C1 segment of cervical spinal cord (tissue), 14 donors: ENCODE data around the gene OPRL1.

Experiments used
- DNase-seq, 14 donors: peaks; one replicate each; lab custom pipeline; 2025; lab: John Stamatoyannopoulos, UW

Gene OPRL1

DNA sequence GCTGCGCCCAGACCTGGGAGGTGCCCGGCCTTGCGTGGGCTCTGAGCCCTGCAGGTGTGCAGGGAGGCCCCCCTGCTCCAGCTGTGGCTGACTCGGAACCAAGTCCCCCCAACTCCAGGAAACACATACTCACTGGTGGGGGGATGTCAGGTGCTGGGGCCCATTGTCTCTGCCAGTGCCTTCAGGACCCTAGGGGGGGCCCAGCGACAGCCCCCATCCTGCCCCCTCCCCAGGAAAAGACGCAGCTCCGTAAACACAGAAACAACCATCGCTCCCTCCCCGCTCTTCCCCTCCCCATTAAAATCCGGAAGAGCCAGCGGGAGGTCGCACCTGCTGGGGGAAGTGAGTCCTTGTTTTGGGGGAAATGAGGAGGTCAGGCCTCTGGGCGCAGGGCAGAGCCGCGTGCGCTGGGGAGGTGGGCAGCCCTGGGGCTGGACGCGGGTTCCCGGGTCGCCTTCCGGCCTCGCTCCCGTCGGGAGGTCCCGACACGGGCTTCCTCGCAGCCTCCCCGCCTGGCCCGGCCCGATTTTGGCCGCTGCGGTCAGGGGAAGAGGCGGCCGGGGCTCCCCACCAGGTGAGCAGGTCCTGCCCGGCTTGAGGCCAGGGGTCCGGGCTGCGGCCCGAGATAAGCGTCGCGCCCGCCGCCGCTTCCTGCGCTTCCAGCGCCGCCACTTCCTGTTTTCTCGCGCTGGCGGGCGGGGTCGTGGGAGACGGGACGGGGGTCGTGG lies 37.7 kb upstream of the OPRL1 start:
- no peak for DNase-seq

DNA sequence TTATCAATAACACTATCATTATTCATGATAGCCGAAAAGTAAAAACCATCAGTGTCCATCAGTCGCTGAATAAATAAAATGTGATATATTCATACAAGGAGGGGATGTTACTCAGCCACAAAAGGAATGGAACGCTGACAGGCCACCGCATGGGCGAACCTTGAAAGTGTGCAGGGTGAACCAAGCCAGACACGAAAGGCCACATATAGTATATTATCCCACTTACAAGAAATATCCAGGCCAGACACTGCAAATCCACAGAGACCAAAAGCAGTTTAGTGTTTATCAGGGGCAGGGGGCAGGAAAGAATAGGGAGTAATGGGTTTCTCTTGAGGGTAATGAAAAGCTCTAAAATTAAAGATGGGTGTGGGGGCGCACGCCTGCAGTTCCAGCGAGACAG lies 36.1 kb upstream of the OPRL1 start:
- no peak for DNase-seq

DNA sequence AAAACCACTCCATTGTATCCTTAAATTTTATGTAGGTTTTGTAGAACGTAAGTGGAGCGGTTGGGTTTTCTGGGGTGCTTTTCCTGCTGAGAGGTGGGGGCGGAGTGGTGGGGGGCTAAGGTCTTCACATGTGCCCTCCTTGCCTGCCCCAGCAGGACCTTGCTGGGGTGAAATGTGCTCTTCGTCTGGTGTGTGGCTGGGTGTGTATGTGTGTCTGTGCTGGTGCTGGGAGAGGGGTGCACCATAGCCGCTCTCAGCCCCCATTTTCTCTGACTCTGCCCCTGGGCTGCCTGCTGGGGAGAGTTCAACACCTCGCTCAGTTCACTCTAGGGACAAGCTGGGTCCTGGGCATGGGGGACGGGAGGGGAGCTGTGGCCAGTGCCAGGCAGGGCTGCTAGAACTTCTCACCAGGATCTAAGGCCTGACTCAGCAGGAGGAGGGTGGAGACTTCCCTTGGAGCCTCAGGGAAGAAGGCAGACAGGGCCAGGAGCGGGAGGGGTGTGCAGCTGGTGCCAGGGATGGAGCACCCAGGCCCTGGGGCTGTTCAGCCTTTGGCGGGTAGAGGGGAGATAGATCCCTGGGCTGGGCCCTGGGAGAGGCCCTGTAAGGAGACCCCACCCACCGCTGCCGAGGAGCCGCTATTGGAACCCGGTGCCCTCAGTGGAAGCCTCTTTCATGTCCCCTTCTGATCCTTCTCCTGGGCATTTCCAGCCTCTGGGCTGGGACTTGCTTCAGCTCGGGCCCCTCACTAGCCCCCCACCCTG lies 35.2 kb upstream of the OPRL1 start:
- DNase-seq: no peak

DNA sequence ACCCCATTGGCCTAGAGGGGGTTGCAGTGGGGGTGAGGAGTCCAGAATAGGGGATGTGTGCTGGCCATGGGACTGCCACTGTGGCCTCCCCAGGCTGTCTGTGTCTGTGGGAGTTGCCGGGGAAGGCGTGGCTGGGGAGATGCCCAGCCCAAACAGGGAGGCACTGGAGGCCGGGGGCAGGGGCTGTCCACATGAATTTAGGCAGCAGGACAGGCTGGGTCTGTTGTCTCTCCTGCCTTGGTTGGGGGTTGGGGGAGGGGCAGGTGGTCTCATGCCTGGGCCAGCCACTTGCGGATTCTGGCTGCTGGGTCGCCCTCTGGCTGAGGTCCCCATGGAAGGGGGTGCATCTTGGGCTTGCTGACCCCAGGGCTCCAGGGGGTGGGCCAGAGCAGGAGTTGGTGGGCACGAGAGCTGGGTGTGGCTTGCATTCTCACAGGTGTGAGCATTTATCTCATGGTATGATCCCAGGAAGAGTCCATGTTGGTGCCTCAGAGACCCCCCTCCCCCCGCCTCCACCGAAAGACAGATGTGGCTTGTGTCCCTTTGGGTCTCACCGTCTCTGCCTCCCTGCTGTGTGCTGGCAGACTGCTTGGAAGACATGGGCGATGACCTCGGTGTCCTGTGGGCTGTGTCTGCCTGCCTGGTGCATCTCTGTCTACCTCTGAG lies 34.4 kb upstream of the OPRL1 start:
- DNase-seq: no peak

DNA sequence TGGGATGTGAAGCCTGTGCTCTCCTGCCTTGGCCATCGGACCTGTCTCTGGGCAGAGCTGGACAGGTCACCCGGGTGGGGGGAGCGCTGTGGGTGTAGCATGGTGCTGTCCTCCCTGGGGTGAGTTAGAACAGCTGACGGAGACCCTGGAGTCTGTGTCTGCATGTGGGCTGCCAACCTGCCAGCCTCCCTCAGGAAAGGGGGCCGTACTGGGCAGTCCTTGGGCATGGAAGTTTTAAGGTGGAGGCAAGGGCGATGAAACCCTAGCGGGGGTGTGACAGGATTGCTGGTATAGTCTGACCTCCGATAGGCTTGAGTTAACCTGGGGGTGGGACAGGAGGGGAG lies 32.9 kb upstream of the OPRL1 start:
- no peak for DNase-seq

DNA sequence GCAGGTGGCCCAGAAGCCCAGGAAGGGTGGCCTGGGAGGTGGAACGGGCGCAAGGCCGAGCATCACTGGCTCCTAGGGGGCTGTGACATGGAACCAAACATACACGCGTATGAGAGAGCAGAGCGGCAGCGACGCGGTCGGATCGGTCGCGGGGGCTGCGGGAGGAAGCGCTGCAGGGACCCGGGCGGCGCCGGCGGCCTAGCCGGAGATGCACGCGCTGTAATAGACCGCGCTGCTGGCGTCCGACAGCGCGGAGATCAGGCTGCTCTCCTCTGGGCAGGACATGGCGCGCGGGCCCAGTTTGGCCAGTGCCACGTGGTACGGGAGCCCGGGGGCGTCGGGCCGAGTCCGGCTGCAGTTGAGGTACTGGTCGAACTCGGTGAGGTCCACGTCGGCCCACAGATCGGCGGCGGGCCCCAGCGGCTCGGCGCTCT lies 31.9 kb upstream of the OPRL1 start:
- no peak for DNase-seq

DNA sequence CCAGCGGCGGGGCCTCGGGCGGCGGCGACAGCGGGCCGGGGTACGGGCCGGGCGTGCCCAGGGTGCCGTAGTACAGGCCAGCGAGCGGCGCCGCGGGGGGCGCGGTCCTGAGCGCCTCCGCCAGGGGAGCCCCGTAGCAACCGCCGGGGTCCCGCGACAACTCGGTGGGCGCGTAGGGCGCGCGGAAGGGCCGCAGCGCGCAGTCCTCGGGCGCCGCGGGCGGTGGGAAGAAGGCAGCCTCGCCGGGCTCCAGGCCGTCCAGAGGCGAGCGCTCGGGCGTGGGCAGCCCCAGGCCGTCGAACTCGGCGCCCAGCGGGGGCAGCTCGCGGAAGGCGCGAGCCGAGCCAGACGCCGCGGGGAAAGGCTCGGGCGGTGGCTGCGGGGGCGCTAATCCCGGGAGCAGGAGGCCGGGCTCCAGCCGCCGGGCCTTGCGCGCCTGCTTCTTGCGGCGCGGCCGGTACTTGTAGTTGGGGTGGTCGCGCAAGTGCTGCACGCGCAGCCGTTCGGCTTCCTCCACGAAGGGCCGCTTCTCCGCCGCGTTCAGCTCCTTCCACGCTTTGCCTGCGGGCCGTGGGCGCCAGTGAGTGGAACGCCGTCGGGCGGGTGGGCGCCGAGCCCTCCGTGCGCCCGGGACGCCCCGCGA lies 31.4 kb upstream of the OPRL1 start:
- no peak for DNase-seq

DNA sequence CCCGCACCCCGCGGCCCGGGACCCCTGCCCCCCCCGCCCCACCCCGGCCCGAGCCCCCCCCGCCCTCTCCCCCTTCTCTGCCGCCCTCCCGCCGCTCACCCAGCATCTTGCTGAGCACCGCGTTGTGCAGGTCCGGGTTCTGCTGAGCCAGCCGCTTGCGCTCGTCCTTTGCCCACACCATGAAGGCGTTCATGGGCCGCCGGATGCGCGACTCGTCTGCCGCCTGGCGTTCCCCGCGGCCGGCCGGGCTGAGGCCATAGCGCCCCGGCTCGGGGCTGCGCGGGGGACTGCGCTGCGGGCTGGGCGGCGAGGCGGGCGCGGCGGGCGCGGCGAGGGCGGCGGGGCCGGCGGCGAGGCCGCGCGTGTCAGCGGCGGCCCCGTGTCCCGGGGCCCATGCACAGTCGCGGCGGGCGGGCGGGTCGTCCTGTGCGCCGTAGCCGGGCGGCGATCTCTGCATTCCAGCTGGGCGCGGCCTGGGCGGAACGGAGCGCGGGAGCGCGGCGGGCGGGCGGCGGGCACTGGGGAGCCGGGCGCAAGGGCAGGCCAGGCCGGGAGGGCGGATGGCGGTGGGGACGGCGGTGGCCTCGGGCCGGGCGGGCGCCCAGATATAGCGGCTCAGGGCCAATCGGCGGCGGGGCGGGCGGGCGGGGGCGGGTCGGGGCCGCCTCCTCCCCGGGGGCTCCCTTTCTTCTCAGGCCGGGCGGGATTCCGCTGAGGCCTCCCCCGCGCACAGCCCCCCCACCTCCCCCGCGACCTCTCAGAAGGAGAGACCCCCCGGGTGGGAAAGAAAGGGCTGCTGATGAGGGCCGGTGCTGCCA lies 30.6 kb upstream of the OPRL1 start, which contains the start of gene SOX18:
Gene SOX18, minus strand, starts transcription at position 580 of the 818 bp plus-strand sequence. Its CDS starts 123 bp downstream, at position 457.
- DNase-seq: no peak

DNA sequence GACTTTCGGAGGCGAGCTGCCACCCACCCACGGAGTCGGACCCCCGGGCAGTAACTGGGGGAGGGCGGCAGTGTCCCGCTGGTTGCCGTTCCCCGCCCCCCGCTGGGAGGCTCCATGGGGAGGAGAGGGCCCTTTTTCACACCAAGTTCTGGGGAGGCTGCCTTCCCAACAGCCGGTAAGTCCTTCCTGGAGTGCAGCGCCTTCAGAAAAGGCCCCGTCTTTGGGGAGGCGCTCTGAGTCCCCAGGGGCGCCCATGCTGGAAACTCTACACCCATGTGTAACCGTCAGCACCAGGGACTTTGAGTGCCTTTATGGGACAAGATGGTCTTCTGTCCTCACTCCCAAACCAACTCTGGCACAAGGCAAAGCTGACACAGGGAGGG lies 30.0 kb upstream of the OPRL1 start:
- DNase-seq: no peak

DNA sequence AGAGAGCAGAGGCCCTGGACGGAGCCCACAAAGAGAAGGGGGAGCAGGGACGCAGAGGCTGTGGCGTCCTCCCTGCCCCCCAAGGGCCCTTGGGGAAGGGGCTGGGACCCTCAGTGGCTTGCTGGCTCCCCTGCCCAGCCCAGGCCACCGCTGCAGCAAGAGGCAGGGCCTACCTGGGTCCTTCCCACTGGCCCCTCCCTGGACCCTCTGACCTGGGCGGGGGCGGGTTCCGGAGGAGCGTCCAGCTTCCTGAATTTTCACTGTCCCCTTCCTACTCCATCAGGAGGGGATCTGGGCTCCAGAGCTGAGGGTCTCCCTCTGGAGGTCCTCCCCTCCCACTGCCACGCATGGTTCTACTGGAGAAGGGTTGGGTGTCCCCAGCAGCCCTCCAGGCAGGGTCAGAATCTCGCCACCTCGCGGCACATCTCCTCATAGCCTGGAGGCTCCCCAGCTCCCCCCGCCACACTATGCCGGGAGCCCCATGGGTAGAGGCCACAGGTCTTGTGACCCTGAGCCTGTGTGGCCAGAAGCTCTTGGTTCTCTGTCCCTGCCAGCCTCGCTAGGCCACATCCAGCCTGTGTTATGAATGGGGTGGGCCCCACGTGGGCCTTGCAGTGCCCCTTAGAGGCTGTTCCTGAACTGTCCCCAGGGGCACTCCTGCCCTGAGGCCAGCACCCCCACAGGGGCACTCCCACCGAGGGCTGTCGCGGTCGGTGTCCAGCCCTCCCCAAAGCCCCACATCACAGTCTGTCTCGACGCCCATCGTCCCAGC lies 29.4 kb upstream of the OPRL1 start:
- DNase-seq: no peak

DNA sequence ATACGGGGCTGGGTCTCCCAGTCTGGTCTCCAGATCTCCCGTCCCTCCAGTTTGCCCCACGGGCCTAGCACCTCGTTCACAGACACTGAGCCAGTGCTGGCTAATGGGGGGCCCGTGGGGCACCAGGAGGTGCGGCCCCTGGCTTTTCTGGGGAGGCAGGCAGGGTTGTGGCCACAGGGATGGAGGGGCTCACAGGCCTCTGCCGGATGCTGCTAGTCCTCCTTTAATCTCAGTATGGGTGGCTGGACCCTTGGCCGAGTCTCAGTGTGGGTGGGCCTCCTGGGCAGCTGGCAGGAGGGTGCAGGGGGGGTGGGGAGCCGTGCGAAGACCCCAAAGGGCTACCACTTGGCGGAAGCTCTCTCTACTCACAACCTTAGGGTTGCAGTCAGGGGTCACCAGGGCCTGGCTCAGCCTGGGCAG lies 28.8 kb upstream of the OPRL1 start:
- no peak for DNase-seq

DNA sequence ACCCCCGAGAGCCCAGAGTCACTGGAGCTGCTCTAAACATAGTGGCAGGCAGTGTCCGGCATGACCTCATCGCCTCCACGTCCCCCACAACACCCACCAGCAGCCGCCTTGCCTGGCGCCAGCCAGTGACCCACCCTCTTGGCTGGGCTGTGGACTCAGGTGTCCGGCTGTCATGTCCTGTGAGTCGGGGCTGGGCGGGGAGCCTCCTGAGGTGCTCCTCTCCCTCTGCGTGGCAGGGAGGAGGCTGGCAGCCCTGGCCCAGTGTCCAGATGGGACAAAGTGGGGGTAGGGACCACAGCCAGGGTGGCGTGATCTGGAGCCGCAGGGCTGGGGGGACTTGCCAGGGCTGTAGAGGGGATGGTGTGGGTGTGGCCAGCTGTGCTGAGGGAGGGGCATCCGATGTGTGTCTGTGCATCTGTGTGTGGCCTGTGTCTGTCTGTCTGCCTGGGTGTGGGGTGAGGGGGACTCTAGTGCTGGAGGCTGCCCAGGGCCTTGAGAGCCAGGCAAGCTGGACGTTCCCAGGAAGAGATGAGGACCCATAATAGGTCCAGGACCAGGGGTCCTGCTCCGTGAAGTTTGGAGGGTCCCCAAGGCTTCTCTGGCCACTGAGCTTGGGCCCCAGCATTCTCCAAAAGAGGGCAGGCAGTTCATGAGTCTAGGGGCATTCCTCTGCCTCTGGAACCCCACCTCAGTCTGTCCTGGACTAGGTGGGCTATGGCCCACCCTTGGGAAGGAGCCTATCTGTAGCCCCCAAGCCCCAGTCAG lies 28.1 kb upstream of the OPRL1 start:
- DNase-seq: peak in 1 of 14 donors; percentile 56

DNA sequence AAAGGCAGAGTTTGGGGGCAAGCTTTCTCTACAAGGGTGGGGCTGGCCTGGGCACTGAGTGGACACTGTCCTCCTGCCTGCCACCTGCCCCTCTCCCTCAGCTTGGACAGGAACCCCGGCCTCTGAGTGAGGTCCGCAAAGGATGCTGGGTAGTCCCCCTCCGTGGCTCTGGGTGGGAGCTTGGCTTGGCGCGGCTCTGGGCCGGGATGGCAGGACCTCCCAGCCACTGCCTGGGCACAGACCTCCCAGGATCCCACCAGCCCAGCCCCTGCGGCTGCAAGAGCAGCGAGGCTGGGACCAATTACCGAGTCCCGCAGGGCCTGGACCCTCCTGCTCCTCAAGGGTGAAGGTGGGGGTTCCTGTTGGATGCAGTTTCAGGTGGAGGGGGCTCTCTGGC lies 27.6 kb upstream of the OPRL1 start:
- no peak for DNase-seq

DNA sequence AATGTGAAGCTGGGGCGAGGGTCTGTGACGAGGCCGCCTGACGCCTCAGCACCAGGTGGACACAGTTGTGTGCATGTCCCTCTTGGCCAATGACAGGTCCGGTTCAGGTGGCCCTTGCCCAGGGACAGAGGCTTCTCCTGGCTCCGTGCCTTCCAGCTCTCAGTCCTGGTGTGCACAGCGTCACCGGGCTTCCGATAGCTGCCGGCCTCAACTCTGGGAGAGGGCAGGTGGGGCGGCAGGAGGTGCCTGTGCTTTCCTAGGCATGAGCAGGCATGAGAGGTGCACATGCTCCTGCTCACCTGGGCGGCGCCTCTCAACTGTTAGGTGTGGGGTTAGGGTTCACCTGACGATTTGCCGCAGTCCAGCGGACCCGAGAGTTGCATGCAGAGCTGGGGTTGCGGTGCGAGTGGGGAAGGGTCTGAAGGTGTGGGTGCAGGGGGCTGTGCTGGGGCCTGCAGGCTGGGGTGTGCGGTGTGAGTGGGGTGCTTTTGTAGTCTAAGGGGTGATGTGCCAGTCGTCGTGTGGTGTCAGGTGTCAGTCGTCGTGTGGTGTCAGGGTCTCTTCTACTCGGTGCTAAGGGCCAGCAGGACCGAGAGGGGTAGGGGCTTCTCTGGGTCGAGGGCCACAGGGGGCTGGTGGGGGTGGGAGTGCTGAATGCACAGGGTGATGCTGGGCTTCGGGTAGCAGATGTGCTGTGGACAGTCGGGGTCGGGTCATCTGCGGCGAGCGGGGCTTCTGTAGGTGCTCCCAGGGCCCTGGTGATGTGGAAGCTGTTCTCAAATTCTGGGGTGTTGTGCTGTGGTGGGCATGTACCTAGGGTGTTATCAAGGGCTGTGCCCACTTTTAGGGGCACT lies 26.7 kb upstream of the OPRL1 start:
- no peak for DNase-seq

DNA sequence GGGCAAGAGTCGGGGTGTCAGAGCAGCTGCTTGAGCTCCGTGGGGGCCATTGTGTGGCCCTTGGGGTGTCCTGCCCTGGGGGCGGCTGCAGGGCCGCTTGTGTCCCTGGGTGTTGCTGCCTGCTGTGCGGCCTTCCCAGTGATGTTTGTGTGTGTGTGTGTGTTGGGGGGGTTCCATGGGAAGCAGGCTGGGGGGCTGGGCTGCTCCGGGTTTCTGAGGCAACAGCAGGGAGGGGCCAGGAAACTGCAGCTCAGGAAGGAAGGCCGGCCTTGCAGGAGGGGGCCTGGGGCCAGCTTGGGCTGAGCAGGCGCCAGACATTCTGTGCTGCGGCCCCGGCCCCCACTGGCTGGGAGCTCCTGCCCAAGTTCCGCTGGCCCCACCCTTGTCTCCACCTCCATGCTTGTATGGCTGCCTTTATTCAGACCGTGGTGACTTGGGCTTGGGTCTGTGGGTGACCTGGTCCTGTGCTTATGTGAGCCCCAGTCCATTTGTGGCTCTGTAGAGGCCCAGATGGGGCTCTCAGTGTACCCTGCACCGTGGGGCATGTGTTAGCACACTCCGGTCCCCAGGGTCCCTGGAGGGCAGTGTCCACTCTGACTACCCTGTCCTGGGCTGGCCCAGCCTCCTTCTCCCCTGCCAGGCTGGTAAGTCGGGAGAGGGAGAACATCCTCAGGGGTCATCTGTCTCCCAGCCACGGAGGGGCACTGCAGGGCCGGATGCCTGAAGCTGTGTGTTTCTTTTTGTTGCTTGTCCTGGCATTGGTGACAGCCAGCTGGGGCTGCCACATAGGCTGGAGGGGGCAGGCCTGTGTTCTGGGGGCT lies 25.8 kb upstream of the OPRL1 start:
- DNase-seq: peak in 1 of 14 donors; percentile 18

DNA sequence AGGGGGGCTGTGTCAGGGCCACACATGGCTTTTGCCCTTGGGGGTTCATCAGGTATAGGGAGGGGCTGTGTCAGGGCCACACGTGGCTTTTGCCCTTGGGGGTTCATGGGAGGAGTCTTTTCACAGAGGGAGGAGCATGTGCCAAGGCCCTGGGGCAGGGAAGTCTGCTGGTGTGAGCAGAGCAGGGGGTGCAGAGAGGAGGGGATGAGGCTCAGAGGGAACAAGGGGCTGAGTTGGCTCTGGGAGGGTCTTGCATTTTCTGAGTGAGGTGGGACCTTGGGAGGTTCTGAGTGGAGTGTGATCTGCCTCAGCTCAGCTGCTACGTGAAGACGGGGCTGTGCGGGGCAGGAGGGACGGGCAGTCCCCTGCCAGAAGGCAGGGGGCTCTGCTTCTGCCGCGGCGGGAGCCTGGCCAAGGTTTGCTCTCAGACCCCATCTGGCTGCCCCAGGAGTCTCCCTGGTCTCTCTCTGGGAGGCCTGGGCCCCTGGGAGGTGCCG lies 24.4 kb upstream of the OPRL1 start:
- DNase-seq: no peak

DNA sequence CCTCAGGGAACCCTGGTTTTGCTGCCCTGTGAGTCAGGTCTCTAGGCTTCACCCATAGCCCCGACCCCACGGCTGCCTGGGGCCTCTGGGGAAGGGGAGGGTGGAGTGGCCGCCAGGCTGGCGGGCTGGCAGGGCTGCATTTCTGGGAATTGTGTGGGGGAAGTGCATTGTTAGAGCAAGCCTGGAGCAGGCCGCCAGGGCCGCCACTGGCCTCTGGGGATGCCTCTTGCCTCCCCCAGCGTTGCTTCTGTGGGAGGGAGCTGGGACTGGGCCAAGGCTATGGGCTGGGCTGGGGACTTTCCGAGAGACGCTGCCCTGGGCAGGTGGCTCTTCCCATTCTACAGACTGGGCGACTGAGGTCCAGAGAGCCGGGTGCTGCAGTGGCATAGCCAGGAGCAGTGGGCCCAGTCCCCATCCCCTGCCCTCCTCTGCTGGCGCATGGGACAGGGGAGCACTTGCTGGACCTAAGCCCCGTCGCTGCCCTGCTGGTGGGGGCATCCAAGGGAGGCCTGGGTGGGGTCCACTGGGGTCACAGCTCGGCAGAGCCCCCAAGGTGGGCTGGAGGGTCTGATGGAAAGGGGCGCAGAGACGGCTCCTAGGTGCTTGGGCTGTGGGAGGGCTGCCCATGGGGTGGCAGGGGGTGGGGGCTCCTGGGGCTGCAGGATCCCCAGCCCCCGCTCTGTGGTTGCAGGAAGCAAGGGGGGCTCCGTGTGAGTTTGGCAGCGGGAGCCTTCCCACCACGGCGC lies 23.8 kb upstream of the OPRL1 start:
- DNase-seq: peak in 1 of 14 donors; percentile 38
